Mesenchymal stem cell (in vitro differentiated cells and primary cell): ENCODE data around the gene RUSF1.

Experiments
- DNase-seq: peaks from one replicate; pipeline ENCODE4 v3.0.0-alpha.2; 2013
- H2AFZ ChIP-seq: one replicate; pipeline ENCODE4 v1.6.1; 2013; ENCODE audit warnings: low read depth, mild to moderate bottlenecking, control low read depth, inconsistent platforms, low read length, moderate library complexity
- H2AK5ac ChIP-seq: 2 replicates; pipeline ENCODE4 v1.6.1; 2013; ENCODE audit warnings: low read length, moderate library complexity, mild to moderate bottlenecking, inconsistent platforms; ENCODE audit not compliant: severe bottlenecking
- H2BK120ac ChIP-seq: one replicate; pipeline ENCODE4 v1.6.1; 2013; ENCODE audit warnings: low read depth, mild to moderate bottlenecking, inconsistent platforms, low read length, moderate library complexity
- H2BK12ac ChIP-seq, 2 experiments: one replicate each; pipeline ENCODE4 v1.6.1; 2013; ENCODE audit warnings: inconsistent platforms in 2 of 2, low read length in 2 of 2, mild to moderate bottlenecking in 2 of 2, moderate library complexity in 2 of 2, control low read depth in 1 of 2
- H2BK15ac ChIP-seq: one replicate; pipeline ENCODE4 v1.6.1; 2013; ENCODE audit warnings: mild to moderate bottlenecking, low read depth, inconsistent platforms; ENCODE audit not compliant: poor library complexity, severe bottlenecking
- H2BK5ac ChIP-seq: 2 replicates; pipeline ENCODE4 v1.6.1; 2013; ENCODE audit warnings: low read depth, mild to moderate bottlenecking, low read length, control low read depth, inconsistent platforms; ENCODE audit not compliant: poor library complexity, severe bottlenecking
- H3K14ac ChIP-seq, 2 experiments: one replicate each; pipeline ENCODE4 v1.6.1; 2013; ENCODE audit warnings: inconsistent platforms in 2 of 2, low read length in 2 of 2, control low read depth in 1 of 2, mild to moderate bottlenecking in 1 of 2, moderate library complexity in 1 of 2
- H3K18ac ChIP-seq, 2 experiments: one replicate each; pipeline ENCODE4 v1.6.1; 2013; ENCODE audit warnings: inconsistent platforms in 2 of 2, low read length in 2 of 2, control low read depth in 1 of 2, low read depth in 1 of 2, mild to moderate bottlenecking in 1 of 2
- H3K23ac ChIP-seq, 2 experiments: one replicate each; pipeline ENCODE4 v1.6.1; 2013; ENCODE audit warnings: inconsistent platforms in 2 of 2, low read length in 2 of 2, mild to moderate bottlenecking in 2 of 2, moderate library complexity in 2 of 2, control low read depth in 1 of 2
- H3K27ac ChIP-seq: 2 replicates; pipeline ENCODE4 v1.5.1; 2013; ENCODE audit warnings: mild to moderate bottlenecking, moderate library complexity, low read length, control low read depth, inconsistent platforms; ENCODE audit not compliant: poor library complexity, severe bottlenecking
- H3K27me3 ChIP-seq, 2 experiments: 2 replicates each; pipeline versions ENCODE4 v1.6.1 to v1.7.0; 2013; ENCODE audit warnings: low read length in 2 of 2, mild to moderate bottlenecking in 2 of 2, moderate library complexity in 2 of 2, control low read depth in 1 of 2, inconsistent platforms in 1 of 2; ENCODE audit not compliant: control insufficient read depth in 1 of 2, insufficient read depth in 1 of 2
- H3K36me3 ChIP-seq, 2 experiments: 2 replicates each; pipeline versions ENCODE4 v1.6.1 to v1.7.0; 2013; ENCODE audit warnings: low read length in 2 of 2, control low read depth in 1 of 2, inconsistent platforms in 1 of 2, low read depth in 1 of 2, mild to moderate bottlenecking in 1 of 2; ENCODE audit not compliant: insufficient read depth in 2 of 2, control insufficient read depth in 1 of 2
- H3K4ac ChIP-seq, 2 experiments: one replicate each; pipeline ENCODE4 v1.6.1; 2013; ENCODE audit warnings: inconsistent platforms in 2 of 2, low read length in 2 of 2, mild to moderate bottlenecking in 2 of 2, moderate library complexity in 2 of 2, control low read depth in 1 of 2, low read depth in 1 of 2
- H3K4me1 ChIP-seq: 2 replicates; pipeline ENCODE4 v1.6.1; 2013; ENCODE audit warnings: low read depth, low read length, control low read depth; ENCODE audit not compliant: control insufficient read depth, insufficient read depth
- H3K4me2 ChIP-seq: 2 replicates; pipeline ENCODE4 v1.6.1; 2013; ENCODE audit warnings: low read length, mild to moderate bottlenecking, inconsistent platforms; ENCODE audit not compliant: poor library complexity, severe bottlenecking
- H3K4me3 ChIP-seq, 2 experiments: 2 replicates each; pipeline versions ENCODE4 v1.5.1 to v1.7.0; 2013; ENCODE audit warnings: low read length in 2 of 2, mild to moderate bottlenecking in 2 of 2, control low read depth in 1 of 2, low read depth in 1 of 2; ENCODE audit not compliant: insufficient read depth in 1 of 2
- H3K79me1 ChIP-seq: replicated peaks from 2 replicates; pipeline ENCODE4 v1.6.1; 2013; ENCODE audit warnings: mild to moderate bottlenecking, control low read depth, low read length, inconsistent platforms; ENCODE audit not compliant: poor library complexity, severe bottlenecking
- H3K9ac ChIP-seq: 2 replicates; pipeline ENCODE4 v1.7.0; 2013; ENCODE audit warnings: mild to moderate bottlenecking, low read length, moderate library complexity
- H3K9me3 ChIP-seq: 2 replicates; pipeline ENCODE4 v1.7.0; 2013; ENCODE audit warnings: mild to moderate bottlenecking, low read length; ENCODE audit not compliant: control insufficient read depth
- H4K8ac ChIP-seq: one replicate; pipeline ENCODE4 v1.6.1; 2013; ENCODE audit warnings: inconsistent platforms, mild to moderate bottlenecking, low read length, moderate library complexity
- H4K91ac ChIP-seq: one replicate; pipeline ENCODE4 v1.6.1; 2013; ENCODE audit warnings: mild to moderate bottlenecking, low read length, inconsistent platforms
- WGBS: methylation state at CpG from one replicate; pipeline ENCODE4 v1.1.7; 2013; ENCODE audit warnings: mixed read lengths; 5-methylcytosine and 5-hydroxymethylcytosine counted together

RUSF1 gene

GRCh38 chr16:31537362-31538242, 29.4 kb upstream of the RUSF1 start:
- no peak overlapping the region for H4K8ac ChIP-seq
- H3K14ac ChIP-seq = no peak overlapping the region
- no peak overlapping the region for H3K23ac ChIP-seq
- no peak for DNase-seq
- no peak overlapping the region for H3K4me2 ChIP-seq
- no peak overlapping the region for H4K91ac ChIP-seq
- H3K9ac ChIP-seq = no peak overlapping the region
- H2BK5ac ChIP-seq = no peak overlapping the region
- no peak overlapping the region for H2BK120ac ChIP-seq
- H3K9me3 ChIP-seq = peaks cover 7% of the 10 kb centered on the region
- H3K36me3 ChIP-seq = no peaks in the 10 kb centered on the region
- H2BK15ac ChIP-seq = no peak overlapping the region
- H3K27me3 ChIP-seq = peaks cover 0 to 6% of the 10 kb centered on the region in 2 experiments
- H3K79me1 ChIP-seq = no peaks in the 10 kb centered on the region
- WGBS = 52% methylated on average over 46 of the region's 57 CpGs
- no peak overlapping the region for H3K4me3 ChIP-seq
- no peak overlapping the region for H2AK5ac ChIP-seq
- H2BK12ac ChIP-seq = no peak overlapping the region
- no peak overlapping the region for H3K27ac ChIP-seq
- H2AFZ ChIP-seq = no peak overlapping the region
- H3K4ac ChIP-seq = no peak overlapping the region
- H3K4me1 ChIP-seq = no peaks in the 10 kb centered on the region
- H3K18ac ChIP-seq = no peak overlapping the region

- Histone ChIP-seq H3K4me1 (no peaks in the 10 kb centered on the region), H3K9ac (no peak overlapping the region), H3K4ac (no peak overlapping the region), H2BK120ac (no peak overlapping the region), H3K79me1 (no peaks in the 10 kb centered on the region), H3K23ac (no peak overlapping the region), H3K14ac (no peak overlapping the region), H2AK5ac (no peak overlapping the region), H3K36me3 (no peaks in the 10 kb centered on the region), H3K27ac (no peak overlapping the region), H2BK15ac (no peak overlapping the region), H2BK12ac (no peak overlapping the region), H3K9me3 (peaks cover 7% of the 10 kb centered on the region), H3K4me3 (no peak overlapping the region), H4K8ac (no peak overlapping the region), H3K4me2 (no peak overlapping the region), H3K18ac (no peak overlapping the region), H2BK5ac (no peak overlapping the region), H2AFZ (no peak overlapping the region), H3K27me3 (peaks cover 0 to 8% of the 10 kb centered on the region in 2 experiments), H4K91ac (no peak overlapping the region)
- 87% methylated on average over 21 of the region's 21 CpGs for WGBS
- DNase-seq = no peak
Measured at GRCh38 chr16:31536804-31537361, 28.7 kb upstream of the RUSF1 start.

- H3K4me1 ChIP-seq = no peaks in the 10 kb centered on the region
- no peak overlapping the region for H3K9ac ChIP-seq
- H3K36me3 ChIP-seq = no peaks in the 10 kb centered on the region
- H3K4me3 ChIP-seq = no peak overlapping the region
- H2BK5ac ChIP-seq = no peak overlapping the region
- no peak overlapping the region for H2BK12ac ChIP-seq
- H4K91ac ChIP-seq = no peak overlapping the region
- H2AFZ ChIP-seq = no peak overlapping the region
- H3K4me2 ChIP-seq = no peak overlapping the region
- H3K14ac ChIP-seq = no peak overlapping the region
- DNase-seq = no peak
- H3K18ac ChIP-seq = no peak overlapping the region
- H3K27ac ChIP-seq = no peak overlapping the region
- H3K79me1 ChIP-seq = no peaks in the 10 kb centered on the region
- H2BK15ac ChIP-seq = no peak overlapping the region
- H3K4ac ChIP-seq = no peak overlapping the region
- H3K9me3 ChIP-seq = peaks cover 7% of the 10 kb centered on the region
- no peak overlapping the region for H4K8ac ChIP-seq
- 62% methylated on average over 9 of the region's 9 CpGs for WGBS
- H3K23ac ChIP-seq = no peak overlapping the region
- H3K27me3 ChIP-seq = peaks cover 4 to 19% of the 10 kb centered on the region in 2 experiments
- H2BK120ac ChIP-seq = no peak overlapping the region
- H2AK5ac ChIP-seq = no peak overlapping the region
Measured at GRCh38 chr16:31535737-31536136, 27.5 kb upstream of the RUSF1 start.

GRCh38 chr16:31532896-31533295, 24.7 kb upstream of the RUSF1 start:
- Histone ChIP-seq H3K4ac (no peak overlapping the region), H3K9ac (no peak overlapping the region), H3K23ac (no peak overlapping the region), H3K4me3 (no peak overlapping the region), H3K27me3 (peaks cover 31 to 45% of the 10 kb centered on the region in 2 experiments), H4K8ac (no peak overlapping the region), H3K79me1 (no peaks in the 10 kb centered on the region), H2BK15ac (no peak overlapping the region), H3K27ac (no peak overlapping the region), H3K4me2 (no peak overlapping the region), H3K14ac (no peak overlapping the region), H3K9me3 (no peaks in the 10 kb centered on the region), H2BK12ac (no peak overlapping the region), H4K91ac (no peak overlapping the region), H3K4me1 (no peaks in the 10 kb centered on the region), H2BK120ac (no peak overlapping the region), H3K36me3 (no peaks in the 10 kb centered on the region), H2AK5ac (no peak overlapping the region), H2BK5ac (no peak overlapping the region), H2AFZ (no peak overlapping the region), H3K18ac (no peak overlapping the region)
- WGBS = 81% methylated on average over 4 of the region's 4 CpGs
- DNase-seq = no peak
